ENCODE results near the gene RASL11A.
"Not testable (repeated sequence)": the region's sequence is repeated elsewhere in the genome, so short reads cannot be mapped to it uniquely, and the experiment has no call there.

Gene RASL11A

DNA sequence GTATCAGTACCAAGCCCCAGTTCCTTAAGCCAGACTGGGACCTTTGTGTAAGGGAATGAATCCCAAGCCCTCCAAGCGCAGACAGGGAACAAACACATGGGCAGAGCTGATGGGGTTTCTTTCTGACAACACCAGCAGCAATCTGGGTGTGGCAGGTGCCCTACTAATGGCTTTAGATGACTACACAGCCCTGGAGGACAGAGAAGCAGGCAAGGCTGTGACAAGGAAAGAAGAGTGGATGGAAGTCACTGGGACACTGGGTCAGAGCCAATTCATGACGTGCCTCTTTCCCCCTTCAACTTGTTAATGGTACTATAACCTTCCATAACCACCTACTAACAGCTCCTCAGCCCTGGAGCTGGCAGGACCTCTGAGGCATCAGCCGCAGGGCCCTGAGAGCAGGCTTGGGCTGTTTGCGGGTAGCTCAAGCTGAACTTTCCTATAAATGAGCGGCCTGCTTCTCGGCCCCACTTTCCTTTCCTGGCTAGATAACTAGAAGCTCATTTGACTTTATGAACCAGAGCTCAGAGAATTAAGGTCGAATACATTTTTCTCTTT, 38.9 kb downstream of the RASL11A start:
- Histone ChIP-seq H3K4me1 (ENCODE audit: control insufficient read depth in 1 of 2, insufficient read depth in 2 of 2, low read length in 2 of 2) (peaks cover 0 to 11% of the 10 kb centered on the region in 2 donors), H3K36me3 (ENCODE audit: control insufficient read depth in 1 of 2, insufficient read depth in 2 of 2, low read length in 2 of 2) (no peaks in the 10 kb centered on the region), H3K9me3 (ENCODE audit: control insufficient read depth in 1 of 2, low read length in 2 of 2) (no peaks in the 10 kb centered on the region), H3K9ac (ENCODE audit: low read depth in 1 of 2, low read length in 2 of 2) (no peak overlapping the region), H3K4me3 (ENCODE audit: low read depth in 1 of 2, low read length in 2 of 2) (no peak overlapping the region), H3K27me3 (ENCODE audit: control insufficient read depth in 1 of 2, insufficient read depth in 2 of 2, low read length in 2 of 2) (no peaks in the 10 kb centered on the region), H3K27ac (ENCODE audit: low read depth, low read length) (no peak overlapping the region)

DNA sequence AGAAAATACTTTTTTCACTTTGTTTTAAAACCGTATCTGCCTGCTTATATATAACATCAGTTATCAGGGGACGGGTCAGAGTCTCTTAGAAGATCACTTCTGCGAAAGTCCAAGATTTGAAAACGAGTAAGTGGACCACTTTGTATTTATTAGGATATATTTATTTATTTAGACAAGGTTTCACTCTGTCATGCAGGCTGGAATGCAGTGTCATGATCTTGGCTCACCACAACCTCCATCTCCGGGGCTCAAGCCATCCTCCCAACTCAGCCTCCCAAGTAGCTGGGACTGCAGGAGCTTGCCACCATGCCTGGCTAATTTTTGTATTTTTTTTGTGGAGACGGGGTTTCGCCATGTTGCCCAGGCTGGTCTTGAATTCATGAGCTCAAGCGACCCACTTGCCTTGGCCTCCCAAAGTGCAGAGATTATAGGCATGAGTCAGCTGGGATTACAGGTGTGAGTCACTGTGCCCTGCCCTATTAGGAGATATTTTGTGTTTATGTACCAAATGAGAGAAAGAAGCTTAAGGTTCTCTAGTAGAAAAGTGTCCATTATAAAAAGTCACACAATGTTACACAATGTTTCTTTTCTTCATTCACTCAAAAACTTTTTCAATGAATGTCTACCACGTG, 39.5 kb downstream of the RASL11A start:
- Histone ChIP-seq H3K9me3 (ENCODE audit: control insufficient read depth in 1 of 2, low read length in 2 of 2) (no peaks in the 10 kb centered on the region), H3K27me3 (ENCODE audit: control insufficient read depth in 1 of 2, insufficient read depth in 2 of 2, low read length in 2 of 2) (no peaks in the 10 kb centered on the region), H3K9ac (ENCODE audit: low read depth in 1 of 2, low read length in 2 of 2) (no peak overlapping the region), H3K27ac (ENCODE audit: low read depth, low read length) (no peak overlapping the region), H3K36me3 (ENCODE audit: control insufficient read depth in 1 of 2, insufficient read depth in 2 of 2, low read length in 2 of 2) (no peaks in the 10 kb centered on the region), H3K4me3 (ENCODE audit: low read depth in 1 of 2, low read length in 2 of 2) (no peak overlapping the region), H3K4me1 (ENCODE audit: control insufficient read depth in 1 of 2, insufficient read depth in 2 of 2, low read length in 2 of 2) (peaks cover 0 to 11% of the 10 kb centered on the region in 2 donors)

DNA sequence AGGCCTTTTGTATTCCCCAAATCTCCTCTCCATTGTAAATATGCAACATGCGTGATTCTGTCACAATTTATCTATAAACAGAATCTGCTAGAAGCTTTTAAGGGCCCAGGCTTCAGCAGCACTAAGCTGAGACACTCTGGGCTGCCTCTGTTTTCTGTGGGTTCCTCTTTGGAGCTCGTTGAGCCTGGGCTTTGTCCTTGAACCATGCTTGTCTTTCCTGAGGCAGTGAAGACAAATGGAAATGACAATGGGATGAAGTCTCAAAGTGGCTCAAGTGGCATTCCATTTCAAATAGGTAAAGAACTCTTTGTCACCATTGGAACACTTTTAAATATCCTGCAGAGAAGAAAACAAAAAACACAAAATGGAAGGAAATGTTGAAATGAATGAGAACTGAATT, 40.3 kb downstream of the RASL11A start:
- no peaks in the 10 kb centered on the region for H3K27me3 ChIP-seq (ENCODE audit: control insufficient read depth in 1 of 2, insufficient read depth in 2 of 2, low read length in 2 of 2)
- H3K9me3 ChIP-seq (ENCODE audit: control insufficient read depth in 1 of 2, low read length in 2 of 2): no peaks in the 10 kb centered on the region
- no peak overlapping the region for H3K4me3 ChIP-seq (ENCODE audit: low read depth in 1 of 2, low read length in 2 of 2)
- H3K9ac ChIP-seq (ENCODE audit: low read depth in 1 of 2, low read length in 2 of 2): no peak overlapping the region
- no peaks in the 10 kb centered on the region for H3K36me3 ChIP-seq (ENCODE audit: control insufficient read depth in 1 of 2, insufficient read depth in 2 of 2, low read length in 2 of 2)
- H3K27ac ChIP-seq (ENCODE audit: low read depth, low read length): no peak overlapping the region
- H3K4me1 ChIP-seq (ENCODE audit: control insufficient read depth in 1 of 2, insufficient read depth in 2 of 2, low read length in 2 of 2): peaks cover 0 to 11% of the 10 kb centered on the region in 2 donors

DNA sequence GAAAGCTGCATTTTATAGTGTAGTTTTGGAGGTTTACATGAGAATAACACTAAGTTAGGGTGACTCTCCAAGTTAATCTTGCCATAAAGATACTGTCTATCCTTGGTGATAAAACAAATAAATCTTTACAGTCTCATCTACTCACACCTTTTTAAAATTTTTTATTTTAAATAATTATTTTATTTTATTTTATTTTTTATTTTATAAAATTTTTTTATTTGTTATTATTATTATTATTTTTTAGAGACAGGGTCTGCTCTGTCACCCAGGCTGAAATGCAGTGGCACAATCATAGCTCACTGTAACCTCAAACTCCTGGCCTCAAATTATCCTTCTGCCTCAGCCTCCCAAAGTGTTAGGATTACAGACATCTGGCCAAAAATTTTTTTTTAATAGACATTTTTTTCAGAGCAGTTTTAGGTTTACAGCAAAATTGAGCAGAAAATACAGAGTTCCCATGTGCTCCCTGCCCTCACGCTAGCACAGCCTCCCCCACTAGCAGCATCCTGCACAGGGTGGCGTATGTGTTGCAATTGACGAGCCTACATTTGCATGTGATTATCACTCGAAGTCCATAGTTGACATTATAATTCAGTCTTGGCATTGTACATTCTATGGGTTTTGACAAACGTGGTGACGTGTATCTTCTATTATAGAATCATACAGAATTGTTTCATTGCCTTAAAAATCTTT, 41.0 kb downstream of the RASL11A start:
- H3K9ac ChIP-seq (ENCODE audit: low read depth in 1 of 2, low read length in 2 of 2): no peak overlapping the region
- H3K27me3 ChIP-seq (ENCODE audit: control insufficient read depth in 1 of 2, insufficient read depth in 2 of 2, low read length in 2 of 2): no peaks in the 10 kb centered on the region
- no peak overlapping the region for H3K4me3 ChIP-seq (ENCODE audit: low read depth in 1 of 2, low read length in 2 of 2)
- H3K36me3 ChIP-seq (ENCODE audit: control insufficient read depth in 1 of 2, insufficient read depth in 2 of 2, low read length in 2 of 2): no peaks in the 10 kb centered on the region
- H3K9me3 ChIP-seq (ENCODE audit: control insufficient read depth in 1 of 2, low read length in 2 of 2): no peaks in the 10 kb centered on the region
- peaks cover 0 to 11% of the 10 kb centered on the region in 2 donors for H3K4me1 ChIP-seq (ENCODE audit: control insufficient read depth in 1 of 2, insufficient read depth in 2 of 2, low read length in 2 of 2)
- H3K27ac ChIP-seq (ENCODE audit: low read depth, low read length): no peak overlapping the region

DNA sequence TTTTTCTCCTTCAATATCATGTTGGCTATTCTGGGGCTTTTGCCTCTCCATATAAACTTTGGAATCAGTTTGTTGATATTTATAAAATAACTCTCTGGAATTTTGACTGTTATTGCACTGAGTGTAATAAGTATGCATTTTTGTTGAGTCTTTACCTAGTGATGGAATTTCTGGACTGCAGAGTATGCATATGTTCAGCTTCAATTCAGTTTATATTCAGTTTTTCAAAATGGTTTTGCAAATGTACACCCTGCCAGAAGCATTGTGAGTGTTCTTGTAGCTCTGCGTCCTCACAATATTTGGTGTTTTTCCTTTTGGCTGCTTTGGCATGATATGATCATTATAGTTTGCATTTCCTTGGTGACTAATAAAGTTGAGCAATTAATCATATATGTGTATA, 43.1 kb downstream of the RASL11A start:
- Histone ChIP-seq H3K4me1 (ENCODE audit: control insufficient read depth in 1 of 2, insufficient read depth in 2 of 2, low read length in 2 of 2) (peaks cover 0 to 11% of the 10 kb centered on the region in 2 donors), H3K27ac (ENCODE audit: low read depth, low read length) (no peak overlapping the region), H3K27me3 (ENCODE audit: control insufficient read depth in 1 of 2, insufficient read depth in 2 of 2, low read length in 2 of 2) (no peaks in the 10 kb centered on the region), H3K9me3 (ENCODE audit: control insufficient read depth in 1 of 2, low read length in 2 of 2) (no peaks in the 10 kb centered on the region), H3K36me3 (ENCODE audit: control insufficient read depth in 1 of 2, insufficient read depth in 2 of 2, low read length in 2 of 2) (no peaks in the 10 kb centered on the region), H3K4me3 (ENCODE audit: low read depth in 1 of 2, low read length in 2 of 2) (no peak overlapping the region), H3K9ac (ENCODE audit: low read depth in 1 of 2, low read length in 2 of 2) (no peak overlapping the region)

DNA sequence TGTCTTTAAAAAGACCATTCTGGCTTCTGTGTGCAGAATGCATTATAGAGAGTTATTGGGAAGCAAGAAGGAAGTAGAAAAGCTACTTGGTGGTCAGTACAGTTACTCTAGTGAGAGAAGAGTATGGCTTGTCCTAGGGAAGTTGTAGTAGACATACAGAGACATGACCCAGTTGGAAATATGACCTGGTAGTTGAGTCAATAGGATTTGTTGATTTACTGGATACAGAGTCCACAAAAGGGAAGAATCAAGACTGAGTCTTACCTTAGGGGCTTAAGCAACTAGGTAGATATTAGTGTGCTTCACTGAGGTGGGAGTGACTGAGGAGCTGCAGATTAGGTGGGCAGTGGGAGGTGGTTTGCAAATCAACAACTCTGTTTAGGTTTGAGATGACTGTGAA, 48.8 kb downstream of the RASL11A start:
- Histone ChIP-seq H3K27ac (ENCODE audit: low read depth, low read length) (no peak overlapping the region), H3K9ac (ENCODE audit: low read depth in 1 of 2, low read length in 2 of 2) (no peak overlapping the region), H3K4me3 (ENCODE audit: low read depth in 1 of 2, low read length in 2 of 2) (no peak overlapping the region), H3K9me3 (ENCODE audit: control insufficient read depth in 1 of 2, low read length in 2 of 2) (no peaks in the 10 kb centered on the region), H3K36me3 (ENCODE audit: control insufficient read depth in 1 of 2, insufficient read depth in 2 of 2, low read length in 2 of 2) (no peaks in the 10 kb centered on the region), H3K4me1 (ENCODE audit: control insufficient read depth in 1 of 2, insufficient read depth in 2 of 2, low read length in 2 of 2) (no peaks in the 10 kb centered on the region), H3K27me3 (ENCODE audit: control insufficient read depth in 1 of 2, insufficient read depth in 2 of 2, low read length in 2 of 2) (peaks cover 0 to 2% of the 10 kb centered on the region in 2 donors)

DNA sequence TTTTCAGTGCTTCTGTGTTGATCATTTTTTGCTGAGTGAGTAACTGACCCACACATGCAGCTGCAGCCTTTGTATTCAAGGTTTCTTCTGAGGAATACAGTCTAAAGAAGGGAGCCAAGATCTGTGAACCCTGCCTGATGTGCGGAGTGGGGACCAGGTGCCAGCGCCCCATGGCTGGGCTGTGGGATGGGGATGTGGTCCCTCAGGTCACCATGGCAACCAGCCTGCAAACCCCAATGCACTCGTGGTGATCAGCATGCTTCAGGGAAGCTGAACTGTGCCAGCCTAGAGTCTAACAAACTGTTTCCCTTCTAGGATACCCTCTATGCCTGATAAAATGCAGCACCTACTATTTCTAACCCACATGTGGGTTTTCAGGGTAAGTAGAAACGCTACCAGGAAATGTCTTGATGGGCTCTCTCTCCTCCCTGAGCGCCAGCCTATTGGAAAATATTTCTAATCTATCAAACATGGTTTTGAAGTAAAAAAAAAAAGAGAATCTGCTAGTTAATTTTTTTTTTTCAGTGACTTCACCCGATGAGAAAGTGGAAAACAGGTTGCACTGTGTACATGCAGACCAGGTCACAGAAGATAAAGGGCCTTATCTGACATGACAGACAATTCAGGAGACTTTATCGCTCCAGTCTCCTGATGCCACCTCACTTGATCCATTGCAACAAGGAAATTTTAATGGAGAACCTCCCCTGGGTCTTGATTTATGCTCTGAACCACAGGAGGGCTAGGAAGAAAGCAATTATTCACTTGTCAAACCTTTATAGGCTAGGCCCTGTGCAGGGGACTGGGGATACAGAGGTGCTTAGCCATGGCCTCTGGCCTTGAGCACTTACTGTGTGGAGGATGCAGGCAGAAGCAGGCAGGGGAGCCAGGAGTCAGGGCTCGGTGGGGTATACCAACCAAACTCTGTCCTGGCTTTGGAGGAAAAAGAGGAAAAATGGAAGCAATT, 51.1 kb downstream of the RASL11A start:
- Histone ChIP-seq H3K36me3 (ENCODE audit: control insufficient read depth in 1 of 2, insufficient read depth in 2 of 2, low read length in 2 of 2) (no peaks in the 10 kb centered on the region), H3K27ac (ENCODE audit: low read depth, low read length) (no peak overlapping the region), H3K9ac (ENCODE audit: low read depth in 1 of 2, low read length in 2 of 2) (no peak overlapping the region)

DNA sequence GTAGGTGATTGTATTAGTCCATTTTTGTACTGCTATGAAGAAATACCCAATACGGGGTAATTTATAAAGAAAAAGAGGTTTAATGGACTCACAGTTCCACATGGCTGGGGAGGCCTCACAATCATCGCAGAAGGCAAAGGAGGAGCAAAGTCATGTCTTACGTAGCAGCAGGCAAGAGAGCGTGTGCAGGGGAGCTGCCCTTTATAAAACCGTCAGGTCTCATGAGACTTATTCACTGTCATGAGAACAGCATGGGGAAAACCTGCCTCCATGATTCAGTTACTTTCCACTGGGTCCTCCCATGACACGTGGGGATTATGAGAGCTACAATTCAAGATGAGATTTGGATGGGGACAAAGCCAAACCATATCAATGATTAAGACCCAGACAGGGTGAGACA, 51.8 kb downstream of the RASL11A start:
- H3K36me3 ChIP-seq (ENCODE audit: control insufficient read depth in 1 of 2, insufficient read depth in 2 of 2, low read length in 2 of 2); H3K9me3 ChIP-seq (ENCODE audit: control insufficient read depth in 1 of 2, low read length in 2 of 2); H3K4me1 ChIP-seq (ENCODE audit: control insufficient read depth in 1 of 2, insufficient read depth in 2 of 2, low read length in 2 of 2); H3K4me3 ChIP-seq (ENCODE audit: low read depth in 1 of 2, low read length in 2 of 2); H3K27ac ChIP-seq (ENCODE audit: low read depth, low read length); H3K9ac ChIP-seq (ENCODE audit: low read depth in 1 of 2, low read length in 2 of 2); H3K27me3 ChIP-seq (ENCODE audit: control insufficient read depth in 1 of 2, insufficient read depth in 2 of 2, low read length in 2 of 2): not testable (repeated sequence)

More for the DNA sequence above, 51.1 kb downstream of the RASL11A start:
- H3K4me3 ChIP-seq (ENCODE audit: low read depth in 1 of 2, low read length in 2 of 2): no peak overlapping the region
- H3K4me1 ChIP-seq (ENCODE audit: control insufficient read depth in 1 of 2, insufficient read depth in 2 of 2, low read length in 2 of 2): no peaks in the 10 kb centered on the region
- no peaks in the 10 kb centered on the region for H3K9me3 ChIP-seq (ENCODE audit: control insufficient read depth in 1 of 2, low read length in 2 of 2)
- peaks cover 0 to 2% of the 10 kb centered on the region in 2 donors for H3K27me3 ChIP-seq (ENCODE audit: control insufficient read depth in 1 of 2, insufficient read depth in 2 of 2, low read length in 2 of 2)

All from duodenal mucosa (tissue), 2 donors.